Measurements from ENCODE around the gene CALU. TPM values are rescaled to one million over a fixed set of nuclear protein-coding genes. Genes with fewer than 3 reads are reported as not detected.
A peak's percentile ranks its signal among the peaks of the same experiment; 100 is the strongest.

CALU gene
- polyA plus RNA-seq, 1 donor = 92.5 TPM

DNA sequence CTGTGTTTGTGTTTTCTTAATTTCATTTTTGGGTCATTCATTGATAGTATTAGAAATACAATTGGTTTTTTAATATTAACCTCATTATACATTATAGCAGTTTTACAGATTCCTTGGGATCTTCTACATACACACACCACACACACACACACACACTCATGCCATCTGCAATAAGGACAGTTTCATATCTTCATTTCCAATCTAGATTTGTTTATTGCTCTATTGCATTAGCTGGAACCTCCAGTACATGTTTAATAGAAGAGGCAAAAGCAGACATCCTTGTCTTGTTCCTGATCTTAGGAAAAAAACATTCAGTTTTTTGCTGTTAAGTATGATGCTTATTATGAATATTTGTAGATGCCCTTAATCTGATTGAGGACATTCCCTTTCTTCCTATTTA, 17.8 kb upstream of the CALU start:
- no peaks in the 10 kb centered on the region for H3K36me3 ChIP-seq (ENCODE audit: control insufficient read depth, insufficient read depth, low read length)
- no peak overlapping the region for H3K27ac ChIP-seq (ENCODE audit: low read length)
- H3K4me1 ChIP-seq (ENCODE audit: control insufficient read depth, insufficient read depth, low read length) = no peaks in the 10 kb centered on the region
- no peaks in the 10 kb centered on the region for H3K9me3 ChIP-seq (ENCODE audit: control insufficient read depth, low read depth, low read length)
- peaks cover 12% of the 10 kb centered on the region for H3K27me3 ChIP-seq (ENCODE audit: control insufficient read depth, insufficient read depth, low read length)
- DNase-seq = no peak
- no peak overlapping the region for H3K4me3 ChIP-seq (ENCODE audit: low read length)

DNA sequence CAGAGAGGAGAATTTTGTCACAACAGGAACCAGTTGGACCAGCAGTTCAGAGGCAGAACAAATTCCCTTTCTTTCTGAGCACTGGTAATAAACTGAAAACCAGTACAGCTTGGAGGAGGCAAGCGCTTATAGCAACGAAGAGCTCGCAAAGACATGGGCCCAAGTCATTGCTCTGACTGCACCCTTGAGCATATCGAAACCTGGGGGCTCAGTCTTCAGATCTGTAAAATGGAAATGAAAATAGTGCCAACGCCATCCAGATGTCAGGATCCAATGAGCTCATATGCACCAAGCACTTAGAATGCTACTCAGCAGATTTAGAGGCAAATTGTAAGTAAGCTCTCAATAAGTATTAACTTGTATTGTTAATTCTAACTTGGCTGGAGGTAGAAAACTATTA, 14.4 kb upstream of the CALU start:
- no peak for DNase-seq
- Histone ChIP-seq H3K4me1 (ENCODE audit: control insufficient read depth, insufficient read depth, low read length) (no peaks in the 10 kb centered on the region), H3K27ac (ENCODE audit: low read length) (no peak overlapping the region), H3K27me3 (ENCODE audit: control insufficient read depth, insufficient read depth, low read length) (peaks cover 19% of the 10 kb centered on the region), H3K9me3 (ENCODE audit: control insufficient read depth, low read depth, low read length) (no peaks in the 10 kb centered on the region), H3K4me3 (ENCODE audit: low read length) (no peak overlapping the region), H3K36me3 (ENCODE audit: control insufficient read depth, insufficient read depth, low read length) (no peaks in the 10 kb centered on the region)
- WGBS (ENCODE audit: insufficient coverage, low lambda C conversion rate) = no CpG with 5 or more reads among the region's 5 CpGs

GRCh38 chr7:128725531-128725930, 13.6 kb upstream of the CALU start:
- Histone ChIP-seq H3K27me3 (ENCODE audit: control insufficient read depth, insufficient read depth, low read length) (peaks cover 19% of the 10 kb centered on the region), H3K4me3 (ENCODE audit: low read length) (no peak overlapping the region), H3K27ac (ENCODE audit: low read length) (no peak overlapping the region), H3K36me3 (ENCODE audit: control insufficient read depth, insufficient read depth, low read length) (no peaks in the 10 kb centered on the region), H3K4me1 (ENCODE audit: control insufficient read depth, insufficient read depth, low read length) (no peaks in the 10 kb centered on the region), H3K9me3 (ENCODE audit: control insufficient read depth, low read depth, low read length) (no peaks in the 10 kb centered on the region)
- DNase-seq = no peak
- no CpG with 5 or more reads among the region's 2 CpGs for WGBS (ENCODE audit: insufficient coverage, low lambda C conversion rate)

GRCh38 chr7:128726059-128726736, 13.0 kb upstream of the CALU start:
- no peak overlapping the region for H3K27ac ChIP-seq (ENCODE audit: low read length)
- H3K4me3 ChIP-seq (ENCODE audit: low read length) = no peak overlapping the region
- no peaks in the 10 kb centered on the region for H3K9me3 ChIP-seq (ENCODE audit: control insufficient read depth, low read depth, low read length)
- no peaks in the 10 kb centered on the region for H3K4me1 ChIP-seq (ENCODE audit: control insufficient read depth, insufficient read depth, low read length)
- H3K36me3 ChIP-seq (ENCODE audit: control insufficient read depth, insufficient read depth, low read length) = no peaks in the 10 kb centered on the region
- WGBS (ENCODE audit: insufficient coverage, low lambda C conversion rate) = no CpG with 5 or more reads among the region's 8 CpGs
- no peak for DNase-seq
- H3K27me3 ChIP-seq (ENCODE audit: control insufficient read depth, insufficient read depth, low read length) = peaks cover 17% of the 10 kb centered on the region

DNA sequence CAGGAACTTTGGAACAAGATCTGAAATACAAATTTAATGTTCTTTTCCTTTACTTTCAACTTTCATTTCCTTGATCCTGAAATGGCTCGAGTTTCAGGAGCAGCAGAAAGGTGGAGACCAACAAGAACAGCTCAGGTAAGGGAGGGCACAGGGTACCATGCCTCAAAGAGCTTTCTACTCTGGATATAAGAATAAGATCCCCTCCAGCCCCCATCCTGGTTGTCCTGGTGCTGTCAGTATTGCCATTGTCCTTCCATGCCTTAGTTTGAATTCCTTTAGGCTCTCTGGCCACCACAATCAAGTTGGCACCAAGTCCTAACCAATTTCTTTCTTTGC, 12.5 kb upstream of the CALU start:
- H3K27ac ChIP-seq (ENCODE audit: low read length) = no peak overlapping the region
- H3K4me1 ChIP-seq (ENCODE audit: control insufficient read depth, insufficient read depth, low read length) = no peaks in the 10 kb centered on the region
- H3K36me3 ChIP-seq (ENCODE audit: control insufficient read depth, insufficient read depth, low read length) = no peaks in the 10 kb centered on the region
- no peak for DNase-seq
- 60% methylated on average over 1 of the region's 1 CpG for WGBS (ENCODE audit: insufficient coverage, low lambda C conversion rate)
- H3K9me3 ChIP-seq (ENCODE audit: control insufficient read depth, low read depth, low read length) = no peaks in the 10 kb centered on the region
- peaks cover 20% of the 10 kb centered on the region for H3K27me3 ChIP-seq (ENCODE audit: control insufficient read depth, insufficient read depth, low read length)
- no peak overlapping the region for H3K4me3 ChIP-seq (ENCODE audit: low read length)

DNA sequence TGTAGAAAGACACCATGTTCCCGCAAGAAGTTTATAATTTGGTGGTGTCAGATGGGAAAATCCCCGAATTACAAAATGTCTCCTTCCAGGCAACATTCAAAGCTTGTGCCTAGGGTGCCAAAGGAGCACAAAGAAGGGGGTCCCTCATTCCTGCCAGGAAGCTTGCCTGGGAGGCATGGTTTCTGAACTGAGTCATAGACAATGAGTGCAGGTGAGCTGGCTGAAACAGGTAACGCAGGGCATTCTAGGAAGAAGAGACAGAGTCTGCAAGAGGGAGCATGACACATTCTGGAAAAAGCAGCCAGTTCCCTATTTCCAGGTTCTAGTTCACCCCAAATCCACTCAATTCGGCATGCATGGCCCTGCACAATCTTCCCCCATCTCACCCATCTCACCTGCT, 11.9 kb upstream of the CALU start:
- no CpG with 5 or more reads among the region's 4 CpGs for WGBS (ENCODE audit: insufficient coverage, low lambda C conversion rate)
- Histone ChIP-seq H3K4me1 (ENCODE audit: control insufficient read depth, insufficient read depth, low read length) (no peaks in the 10 kb centered on the region), H3K27ac (ENCODE audit: low read length) (no peak overlapping the region), H3K4me3 (ENCODE audit: low read length) (no peak overlapping the region), H3K36me3 (ENCODE audit: control insufficient read depth, insufficient read depth, low read length) (no peaks in the 10 kb centered on the region), H3K27me3 (ENCODE audit: control insufficient read depth, insufficient read depth, low read length) (peaks cover 18% of the 10 kb centered on the region), H3K9me3 (ENCODE audit: control insufficient read depth, low read depth, low read length) (no peaks in the 10 kb centered on the region)
- no peak for DNase-seq

GRCh38 chr7:128728598-128728997, 10.6 kb upstream of the CALU start:
- no peaks in the 10 kb centered on the region for H3K36me3 ChIP-seq (ENCODE audit: control insufficient read depth, insufficient read depth, low read length)
- peaks cover 19% of the 10 kb centered on the region for H3K27me3 ChIP-seq (ENCODE audit: control insufficient read depth, insufficient read depth, low read length)
- H3K4me3 ChIP-seq (ENCODE audit: low read length) = no peak overlapping the region
- no peak for DNase-seq
- H3K4me1 ChIP-seq (ENCODE audit: control insufficient read depth, insufficient read depth, low read length) = no peaks in the 10 kb centered on the region
- H3K9me3 ChIP-seq (ENCODE audit: control insufficient read depth, low read depth, low read length) = no peaks in the 10 kb centered on the region
- H3K27ac ChIP-seq (ENCODE audit: low read length) = no peak overlapping the region
- no CpG with 5 or more reads among the region's 2 CpGs for WGBS (ENCODE audit: insufficient coverage, low lambda C conversion rate)

DNA sequence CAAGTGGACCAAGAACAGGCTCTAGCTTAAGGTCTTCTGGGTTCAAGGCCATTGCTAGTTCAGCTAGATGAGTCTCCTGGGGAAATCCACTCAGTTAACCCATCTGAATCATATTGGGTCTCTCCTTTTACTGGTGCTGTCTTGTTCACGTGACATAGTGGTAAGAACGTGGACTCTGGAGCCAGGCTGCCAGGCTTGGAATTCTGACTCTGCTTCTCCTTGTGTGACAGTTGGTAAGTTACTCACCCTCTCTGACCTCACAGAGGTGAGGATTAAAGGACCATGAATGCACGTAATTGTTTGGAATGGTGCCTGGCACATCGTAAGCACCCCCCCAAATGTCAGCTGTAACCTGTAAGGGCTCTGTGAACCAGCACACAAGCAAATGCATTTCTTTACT, 9.7 kb upstream of the CALU start:
- no peaks in the 10 kb centered on the region for H3K36me3 ChIP-seq (ENCODE audit: control insufficient read depth, insufficient read depth, low read length)
- H3K4me3 ChIP-seq (ENCODE audit: low read length) = no peak overlapping the region
- H3K27me3 ChIP-seq (ENCODE audit: control insufficient read depth, insufficient read depth, low read length) = peaks cover 19% of the 10 kb centered on the region
- DNase-seq = peak in 1 of 2 donors; percentile 7
- no peaks in the 10 kb centered on the region for H3K9me3 ChIP-seq (ENCODE audit: control insufficient read depth, low read depth, low read length)
- no peaks in the 10 kb centered on the region for H3K4me1 ChIP-seq (ENCODE audit: control insufficient read depth, insufficient read depth, low read length)
- no CpG with 5 or more reads among the region's 4 CpGs for WGBS (ENCODE audit: insufficient coverage, low lambda C conversion rate)
- H3K27ac ChIP-seq (ENCODE audit: low read length) = no peak overlapping the region

GRCh38 chr7:128731184-128731583, 8.0 kb upstream of the CALU start:
- no peak overlapping the region for H3K4me3 ChIP-seq (ENCODE audit: low read length)
- H3K36me3 ChIP-seq (ENCODE audit: control insufficient read depth, insufficient read depth, low read length) = no peaks in the 10 kb centered on the region
- WGBS (ENCODE audit: insufficient coverage, low lambda C conversion rate) = 80% methylated on average over 3 of the region's 8 CpGs
- H3K4me1 ChIP-seq (ENCODE audit: control insufficient read depth, insufficient read depth, low read length) = no peaks in the 10 kb centered on the region
- no peaks in the 10 kb centered on the region for H3K9me3 ChIP-seq (ENCODE audit: control insufficient read depth, low read depth, low read length)
- no peak for DNase-seq
- H3K27ac ChIP-seq (ENCODE audit: low read length) = no peak overlapping the region
- peaks cover 21% of the 10 kb centered on the region for H3K27me3 ChIP-seq (ENCODE audit: control insufficient read depth, insufficient read depth, low read length)

DNA sequence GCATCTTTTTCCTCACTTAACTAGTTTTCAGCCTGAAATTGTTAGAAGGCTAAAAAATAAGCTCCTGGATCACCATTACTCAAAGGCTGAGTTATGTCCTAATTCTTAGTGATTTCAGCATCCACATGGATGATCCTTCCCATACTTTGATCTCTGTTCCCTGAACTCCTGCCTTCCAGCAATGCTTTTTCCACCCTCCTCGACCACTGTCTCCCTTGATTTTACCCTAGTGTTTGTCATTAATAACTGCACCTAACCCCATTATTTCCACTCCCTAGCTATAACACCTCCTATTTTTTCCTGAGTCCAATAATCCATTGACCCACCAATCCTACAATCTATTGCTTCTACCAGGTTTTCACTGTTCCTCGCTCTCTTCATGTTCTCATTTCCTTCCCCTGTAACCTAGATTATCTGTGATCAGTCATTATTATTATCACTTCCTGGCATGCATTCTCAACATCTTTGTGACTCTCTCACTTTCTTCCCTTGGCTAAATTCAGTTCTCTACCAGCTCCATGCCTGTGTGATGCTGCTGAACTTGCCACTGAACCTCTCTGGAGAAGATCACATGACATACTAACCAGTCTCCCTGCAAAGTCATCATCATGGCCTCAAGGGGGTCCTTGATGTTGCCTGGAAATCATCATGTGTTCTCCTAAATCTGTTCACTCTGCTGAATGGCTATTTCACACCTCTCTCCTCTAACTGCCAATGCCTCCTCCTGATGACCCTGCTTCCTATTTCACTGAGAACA, 6.5 kb upstream of the CALU start:
- Histone ChIP-seq H3K4me1 (ENCODE audit: control insufficient read depth, insufficient read depth, low read length) (peaks cover 2% of the 10 kb centered on the region), H3K27me3 (ENCODE audit: control insufficient read depth, insufficient read depth, low read length) (peaks cover 15% of the 10 kb centered on the region), H3K9me3 (ENCODE audit: control insufficient read depth, low read depth, low read length) (no peaks in the 10 kb centered on the region), H3K27ac (ENCODE audit: low read length) (no peak overlapping the region), H3K36me3 (ENCODE audit: control insufficient read depth, insufficient read depth, low read length) (no peaks in the 10 kb centered on the region), H3K4me3 (ENCODE audit: low read length) (no peak overlapping the region)
- WGBS (ENCODE audit: insufficient coverage, low lambda C conversion rate) = 90% methylated on average over 2 of the region's 2 CpGs
- DNase-seq = no peak

DNA sequence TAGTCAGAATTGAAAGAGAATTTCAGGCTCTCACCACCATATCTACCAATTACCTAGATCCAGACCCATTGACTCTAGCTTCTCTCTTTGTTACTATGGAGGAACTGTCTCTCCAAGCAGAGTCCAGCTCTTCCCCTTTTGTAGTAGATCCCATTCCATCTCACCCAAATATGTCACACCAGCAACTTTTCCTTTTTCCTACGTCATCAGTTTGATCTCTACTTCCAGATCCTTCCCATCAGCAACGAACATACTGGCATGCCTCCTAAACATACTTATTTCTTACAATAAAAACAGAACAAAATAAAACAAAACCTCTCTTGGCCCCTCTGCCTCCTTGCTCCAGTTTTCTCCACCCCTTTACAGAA, 5.9 kb upstream of the CALU start:
- Histone ChIP-seq H3K27ac (ENCODE audit: low read length) (no peak overlapping the region), H3K4me1 (ENCODE audit: control insufficient read depth, insufficient read depth, low read length) (peaks cover 5% of the 10 kb centered on the region), H3K4me3 (ENCODE audit: low read length) (no peak overlapping the region), H3K27me3 (ENCODE audit: control insufficient read depth, insufficient read depth, low read length) (peaks cover 14% of the 10 kb centered on the region), H3K9me3 (ENCODE audit: control insufficient read depth, low read depth, low read length) (no peaks in the 10 kb centered on the region), H3K36me3 (ENCODE audit: control insufficient read depth, insufficient read depth, low read length) (no peaks in the 10 kb centered on the region)
- 59% methylated on average over 2 of the region's 2 CpGs for WGBS (ENCODE audit: insufficient coverage, low lambda C conversion rate)
- no peak for DNase-seq
